KOPT-K1 (cell line): ENCODE results near the gene DNAJC5G.
"Not testable (repeated sequence)": the region's sequence is repeated elsewhere in the genome, so short reads cannot be mapped to it uniquely, and the experiment has no call there.

ENCODE experiments used
- H3K27ac ChIP-seq: fragments of 200-600 bp; sonication (generic); 2 replicates; pipeline ENCODE4 v1.5.1; 2016; ENCODE audit warnings: antibody characterized with exemption, mild to moderate bottlenecking, low read depth, low read length; ENCODE audit not compliant: poor library complexity, severe bottlenecking
- H3K36me3 ChIP-seq: fragments of 200-600 bp; sonication (generic); 2 replicates; pipeline ENCODE4 v1.5.1; 2017; ENCODE audit warnings: antibody characterized with exemption, mild to moderate bottlenecking, low read length, moderate library complexity; ENCODE audit not compliant: insufficient read depth
- H3K9me3 ChIP-seq: fragments of 200-600 bp; sonication (generic); 2 replicates; pipeline ENCODE4 v1.5.1; 2017; ENCODE audit warnings: antibody characterized with exemption, low read length, mild to moderate bottlenecking; ENCODE audit not compliant: insufficient read depth, poor library complexity, severe bottlenecking

DNAJC5G gene

GRCh38 chr2:27282892-27283291 lies 7.7 kb downstream of the DNAJC5G start:
- no peaks in the 10 kb centered on the region for H3K36me3 ChIP-seq
- H3K27ac ChIP-seq: no peak overlapping the region

GRCh38 chr2:27284996-27285395 lies 9.8 kb downstream of the DNAJC5G start:
- H3K36me3 ChIP-seq: no peaks in the 10 kb centered on the region
- H3K9me3 ChIP-seq: no peaks in the 10 kb centered on the region
- H3K27ac ChIP-seq: no peak overlapping the region

More at GRCh38 chr2:27282892-27283291, 7.7 kb downstream of the DNAJC5G start:
- no peaks in the 10 kb centered on the region for H3K9me3 ChIP-seq

DNA sequence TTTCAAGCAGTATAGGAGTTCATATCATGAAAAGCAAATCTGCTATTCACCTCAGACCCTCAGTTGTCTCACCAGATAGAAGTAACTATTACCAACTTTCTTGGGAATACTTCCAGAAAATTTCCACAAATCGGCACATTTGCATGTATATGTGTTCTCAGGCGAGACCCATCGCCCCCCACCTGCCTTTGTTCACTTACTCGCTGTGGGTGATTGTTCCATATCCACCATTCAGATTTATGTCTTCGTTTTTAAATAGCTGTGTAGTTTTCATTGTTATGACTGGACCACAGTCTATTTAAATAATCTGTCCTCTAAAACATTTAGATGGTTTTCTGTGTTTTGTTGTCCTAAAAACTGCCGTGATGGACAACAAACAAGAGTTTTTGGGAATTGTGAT lies 10.2 kb downstream of the DNAJC5G start:
- Histone ChIP-seq H3K9me3 (no peaks in the 10 kb centered on the region), H3K27ac (no peak overlapping the region), H3K36me3 (no peaks in the 10 kb centered on the region)

DNA sequence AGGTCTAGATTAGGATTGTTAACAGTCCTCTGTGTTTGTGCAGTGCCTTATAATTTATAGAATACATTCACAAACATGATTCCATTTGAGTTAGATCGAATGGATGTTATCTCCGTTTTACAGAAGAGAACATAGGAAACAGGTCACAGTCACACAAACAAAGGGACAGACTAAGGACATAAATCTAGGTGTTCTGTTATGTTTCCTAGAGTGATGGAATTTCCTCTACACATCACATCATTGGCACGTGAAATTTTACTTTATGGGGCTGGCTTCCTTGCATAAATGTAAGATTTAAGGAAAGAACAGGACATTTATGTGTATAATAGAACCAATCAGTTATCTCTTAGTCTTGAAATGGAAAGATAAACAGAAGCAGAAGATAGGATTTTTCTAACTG lies 13.4 kb downstream of the DNAJC5G start:
- Histone ChIP-seq H3K27ac (no peak overlapping the region), H3K9me3 (no peaks in the 10 kb centered on the region), H3K36me3 (no peaks in the 10 kb centered on the region)

- H3K36me3 ChIP-seq: no peaks in the 10 kb centered on the region
- no peak overlapping the region for H3K27ac ChIP-seq
- H3K9me3 ChIP-seq: no peaks in the 10 kb centered on the region
Measured at GRCh38 chr2:27290549-27290948, 15.3 kb downstream of the DNAJC5G start.

GRCh38 chr2:27291865-27292264 lies 16.6 kb downstream of the DNAJC5G start:
- no peaks in the 10 kb centered on the region for H3K36me3 ChIP-seq
- no peak overlapping the region for H3K27ac ChIP-seq
- no peaks in the 10 kb centered on the region for H3K9me3 ChIP-seq

- Histone ChIP-seq H3K27ac (no peak overlapping the region), H3K9me3 (no peaks in the 10 kb centered on the region), H3K36me3 (no peaks in the 10 kb centered on the region)
Measured at GRCh38 chr2:27294928-27295327, 19.7 kb downstream of the DNAJC5G start.

GRCh38 chr2:27296481-27296880 lies 21.2 kb downstream of the DNAJC5G start:
- Histone ChIP-seq H3K27ac (no peak overlapping the region), H3K9me3 (no peaks in the 10 kb centered on the region), H3K36me3 (no peaks in the 10 kb centered on the region)

GRCh38 chr2:27297195-27297594 lies 22.0 kb downstream of the DNAJC5G start:
- Histone ChIP-seq H3K9me3 (no peaks in the 10 kb centered on the region), H3K36me3 (no peaks in the 10 kb centered on the region), H3K27ac (no peak overlapping the region)

- Histone ChIP-seq H3K36me3 (no peaks in the 10 kb centered on the region), H3K27ac (no peak overlapping the region), H3K9me3 (no peaks in the 10 kb centered on the region)
Measured at GRCh38 chr2:27298391-27299080, 23.3 kb downstream of the DNAJC5G start.

DNA sequence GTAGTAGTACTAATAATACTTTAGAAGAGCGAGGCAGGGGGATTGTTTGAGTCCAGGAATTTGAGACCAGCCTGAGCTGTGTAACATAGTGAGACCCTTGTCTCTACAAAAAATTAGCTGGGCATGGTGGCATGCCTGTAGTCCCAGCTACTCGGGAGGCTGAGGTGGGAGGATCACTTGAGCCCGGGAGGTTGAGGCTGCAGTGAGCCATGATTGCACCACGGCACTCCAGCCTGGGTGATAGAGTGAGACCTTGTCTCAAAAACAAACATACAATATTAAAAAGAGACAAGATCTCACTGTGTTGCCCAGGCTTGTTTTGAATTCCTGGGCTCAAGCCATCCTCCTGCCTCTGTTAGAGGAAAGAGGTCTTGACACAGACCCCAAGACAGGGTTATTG lies 25.4 kb downstream of the DNAJC5G start:
- not testable (repeated sequence) for H3K36me3 ChIP-seq, H3K9me3 ChIP-seq, H3K27ac ChIP-seq

DNA sequence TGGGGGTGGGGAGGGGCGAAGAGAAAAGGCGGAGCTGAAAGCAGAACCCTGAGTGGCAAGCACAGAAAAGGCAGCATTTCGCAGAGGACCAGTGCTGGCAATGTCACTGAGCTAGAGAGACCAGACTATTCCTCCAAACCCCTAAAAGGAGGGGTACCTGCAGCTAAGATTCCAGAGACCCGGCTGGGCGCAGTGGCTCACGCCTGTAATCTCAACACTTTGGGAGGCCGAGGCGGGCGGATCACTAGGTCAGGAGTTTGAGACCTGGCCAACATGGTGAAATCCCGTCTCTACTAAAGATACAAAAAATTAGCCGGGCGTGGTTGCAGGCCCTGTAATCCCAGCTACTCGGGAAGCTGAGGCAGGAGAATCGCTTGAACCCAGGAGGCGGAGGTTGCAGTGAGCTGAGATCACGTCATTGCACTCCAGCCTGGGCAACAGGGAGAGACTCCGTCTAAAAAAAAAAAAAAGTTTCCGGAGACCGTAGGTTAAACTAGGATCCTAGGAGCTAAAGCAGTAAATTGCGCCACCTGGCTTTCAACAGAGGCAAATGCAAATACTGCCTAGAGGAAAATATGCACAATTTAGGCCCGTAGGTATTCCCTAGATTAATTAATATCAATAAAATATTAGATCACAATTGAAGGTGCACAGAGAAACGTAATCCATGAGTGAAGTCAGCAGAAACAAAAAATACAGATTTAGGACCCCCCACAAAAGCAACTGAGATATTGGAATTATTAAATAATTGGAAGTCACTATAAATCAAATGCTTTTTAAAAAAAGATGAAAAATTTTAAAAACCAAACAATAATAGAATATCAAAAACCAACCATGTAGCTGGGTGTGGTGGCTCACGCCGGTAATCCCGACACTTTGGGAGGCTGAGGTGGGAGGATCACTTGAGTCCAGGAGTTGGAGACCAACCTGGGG lies 28.1 kb downstream of the DNAJC5G start:
- Histone ChIP-seq H3K36me3 (peaks cover 5% of the 10 kb centered on the region; the same call in 1 of the 2 replicates), H3K27ac (no peak overlapping the region), H3K9me3 (no peaks in the 10 kb centered on the region)

DNA sequence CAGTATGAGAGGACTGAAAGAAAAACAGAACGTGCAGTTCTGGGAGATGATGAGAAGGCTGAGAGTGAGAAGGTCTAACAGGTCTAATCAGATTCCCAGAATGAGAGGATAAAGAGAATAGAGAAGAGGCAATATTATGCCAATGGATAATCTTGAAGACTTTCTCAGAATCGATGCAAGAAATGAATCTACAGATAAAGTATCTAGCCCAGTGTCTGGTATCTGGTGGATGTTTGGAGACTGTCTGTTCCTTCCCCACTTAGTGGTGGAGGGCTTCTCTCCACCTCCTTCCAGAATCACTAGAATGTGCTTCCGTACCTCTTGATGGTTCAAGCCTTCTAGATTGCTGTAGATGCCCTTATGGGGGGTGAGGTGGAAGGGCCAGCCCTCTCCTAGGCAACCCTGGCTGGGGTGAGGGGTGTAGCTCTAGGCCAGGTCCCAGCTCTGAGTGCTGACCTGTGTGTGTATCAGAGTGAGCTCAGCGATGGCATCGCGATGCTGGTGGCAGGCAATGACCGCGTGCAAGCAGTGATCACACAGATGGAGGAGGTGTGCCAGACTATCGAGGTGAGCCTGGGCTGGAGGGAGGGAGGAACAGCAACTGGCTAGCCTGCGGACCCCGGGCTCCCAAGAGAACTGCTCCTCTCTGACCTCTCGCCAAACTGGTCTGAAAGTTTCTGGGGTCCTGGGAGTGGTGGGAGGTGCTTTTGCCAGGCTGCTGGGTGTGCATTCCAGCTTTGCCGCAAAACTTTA lies 29.4 kb downstream of the DNAJC5G start:
- Histone ChIP-seq H3K36me3 (peaks cover 17% of the 10 kb centered on the region; the same call in 1 of the 2 replicates), H3K9me3 (no peaks in the 10 kb centered on the region), H3K27ac (no peak overlapping the region)

DNA sequence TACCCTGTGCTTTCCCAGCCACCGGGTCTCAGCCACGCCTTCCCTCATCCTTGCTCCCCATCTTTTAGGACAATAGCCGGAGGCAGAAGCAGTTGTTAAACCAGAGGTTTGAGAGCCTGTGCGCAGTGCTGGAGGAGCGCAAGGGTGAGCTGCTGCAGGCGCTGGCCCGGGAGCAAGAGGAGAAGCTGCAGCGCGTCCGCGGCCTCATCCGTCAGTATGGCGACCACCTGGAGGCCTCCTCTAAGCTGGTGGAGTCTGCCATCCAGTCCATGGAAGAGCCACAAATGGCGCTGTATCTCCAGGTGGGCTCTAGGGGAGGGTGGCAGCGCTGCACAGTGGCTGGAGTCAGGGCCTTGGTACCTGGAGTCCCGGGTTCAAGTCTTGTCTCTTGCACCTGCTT lies 30.3 kb downstream of the DNAJC5G start:
- H3K27ac ChIP-seq: no peak overlapping the region
- H3K9me3 ChIP-seq: no peaks in the 10 kb centered on the region
- H3K36me3 ChIP-seq: peaks cover 19% of the 10 kb centered on the region; the same call in 1 of the 2 replicates

- Histone ChIP-seq H3K36me3 (peaks cover 19% of the 10 kb centered on the region), H3K9me3 (no peaks in the 10 kb centered on the region), H3K27ac (no peak overlapping the region)
Measured at GRCh38 chr2:27306136-27306535, 30.9 kb downstream of the DNAJC5G start.
